HS-27A (cell line): ENCODE results near the gene RHOJ.
"Not testable (repeated sequence)": the region's sequence is repeated elsewhere in the genome, so short reads cannot be mapped to it uniquely, and the experiment has no call there.

Experiments
- DNase-seq: peaks from one replicate; pipeline ENCODE4 v3.0.0-alpha.2; 2012; ENCODE audit warnings: low read depth, missing footprints

RHOJ gene

DNA sequence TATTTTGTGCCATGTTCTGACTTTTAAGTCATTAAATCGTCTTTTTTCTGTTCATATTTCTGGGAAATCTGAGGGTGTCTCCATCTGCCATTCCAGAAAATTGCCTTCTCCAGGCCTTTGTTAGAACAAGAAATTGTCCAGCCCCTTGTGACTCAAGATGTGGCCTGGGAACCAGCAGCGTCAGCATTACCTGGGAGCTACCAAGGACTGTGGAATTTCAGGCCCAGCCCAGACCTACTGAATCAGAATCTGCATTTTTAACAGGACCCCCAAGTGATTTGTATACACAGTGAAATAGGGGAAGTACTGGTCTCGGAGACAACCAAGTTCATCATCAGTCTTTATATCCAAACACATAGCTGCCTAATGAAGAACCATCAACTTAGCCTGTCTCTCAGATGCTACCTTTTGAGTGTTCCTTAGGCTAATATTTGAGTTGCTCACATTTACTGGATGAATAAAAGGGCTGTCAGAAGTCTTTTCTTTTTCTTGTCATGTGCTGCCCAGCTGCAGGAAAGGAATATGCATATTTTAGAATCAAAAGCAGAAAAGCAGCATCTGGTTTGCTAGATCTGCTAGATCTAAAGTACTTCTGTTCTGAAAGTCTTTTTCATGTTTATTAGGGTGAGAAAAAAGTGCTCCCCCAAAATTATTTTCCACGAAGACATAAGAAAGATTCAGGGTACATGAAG is 93.3 kb downstream of the RHOJ start:
- DNase-seq: no peak

DNA sequence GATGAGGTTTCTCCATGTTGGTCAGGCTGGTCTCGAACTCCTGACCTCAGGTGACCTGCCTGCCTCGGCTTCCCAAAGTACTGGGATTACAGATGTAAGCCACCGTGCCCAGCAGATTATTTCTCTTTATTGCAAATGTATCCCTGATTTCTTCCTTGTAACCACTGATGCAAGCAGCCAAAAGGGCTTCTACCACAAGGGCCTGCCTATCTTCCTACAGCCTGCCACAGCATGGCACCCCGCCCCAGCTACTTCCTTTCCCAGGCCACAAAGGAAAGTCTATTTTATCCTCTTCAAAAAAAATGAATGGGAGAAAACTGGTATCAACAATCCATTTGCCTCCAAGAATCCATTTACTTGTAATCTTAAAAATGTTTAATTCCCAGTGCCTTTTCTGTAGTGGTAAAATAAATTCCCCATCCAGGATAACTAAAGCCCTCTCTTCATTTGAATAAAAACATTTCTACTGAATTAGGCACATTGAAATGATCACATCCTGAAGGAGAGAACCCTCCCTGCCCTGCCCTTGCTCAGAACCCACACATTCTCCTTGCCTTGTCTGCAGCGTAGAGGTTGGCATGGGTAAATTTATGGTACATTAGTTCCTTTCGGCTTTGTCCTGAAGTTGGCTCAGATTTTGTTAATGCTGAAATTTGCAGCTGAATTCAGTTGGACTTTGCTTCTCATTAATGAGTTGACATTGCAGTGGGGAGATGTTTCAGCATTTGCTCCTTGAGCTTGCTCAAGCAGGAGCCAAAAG is 95.3 kb downstream of the RHOJ start:
- no peak for DNase-seq

- no peak for DNase-seq
Observed at GRCh38 chr14:63300854-63301253, 96.6 kb downstream of the RHOJ start.

DNA sequence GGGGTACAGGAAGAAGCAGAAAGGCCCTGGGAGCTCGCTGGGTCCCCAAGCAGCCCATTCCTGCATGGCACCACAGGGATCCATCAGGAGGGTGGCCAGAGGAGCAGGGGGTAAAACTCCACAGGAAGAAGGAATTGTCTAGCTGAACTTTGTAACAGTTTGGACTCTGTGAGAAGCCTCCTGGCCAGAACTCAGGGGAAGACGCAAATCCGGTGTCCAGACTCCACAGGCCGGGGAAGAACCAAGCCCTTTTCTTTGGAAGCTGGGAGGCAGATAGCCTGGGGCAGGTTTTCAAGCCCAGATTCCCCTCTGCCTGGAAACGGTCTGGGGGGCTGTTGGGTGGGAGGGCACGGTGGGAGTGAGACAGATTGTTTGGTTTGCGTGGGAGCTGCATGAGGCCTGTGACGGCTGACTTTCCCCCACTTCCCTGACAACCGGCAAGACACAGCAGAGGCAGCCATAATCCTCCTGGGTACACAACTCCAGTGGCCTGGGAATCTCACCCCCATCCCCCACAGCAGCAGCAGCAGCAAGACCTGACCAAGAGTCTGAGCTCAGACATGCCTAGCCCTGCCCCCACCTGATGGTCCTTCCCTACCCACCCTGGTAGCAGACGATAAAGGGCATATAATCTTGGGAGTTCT is 97.8 kb downstream of the RHOJ start:
- DNase-seq: no peak

GRCh38 chr14:63304429-63304828 is 100.2 kb downstream of the RHOJ start:
- not testable (repeated sequence) for DNase-seq

DNA sequence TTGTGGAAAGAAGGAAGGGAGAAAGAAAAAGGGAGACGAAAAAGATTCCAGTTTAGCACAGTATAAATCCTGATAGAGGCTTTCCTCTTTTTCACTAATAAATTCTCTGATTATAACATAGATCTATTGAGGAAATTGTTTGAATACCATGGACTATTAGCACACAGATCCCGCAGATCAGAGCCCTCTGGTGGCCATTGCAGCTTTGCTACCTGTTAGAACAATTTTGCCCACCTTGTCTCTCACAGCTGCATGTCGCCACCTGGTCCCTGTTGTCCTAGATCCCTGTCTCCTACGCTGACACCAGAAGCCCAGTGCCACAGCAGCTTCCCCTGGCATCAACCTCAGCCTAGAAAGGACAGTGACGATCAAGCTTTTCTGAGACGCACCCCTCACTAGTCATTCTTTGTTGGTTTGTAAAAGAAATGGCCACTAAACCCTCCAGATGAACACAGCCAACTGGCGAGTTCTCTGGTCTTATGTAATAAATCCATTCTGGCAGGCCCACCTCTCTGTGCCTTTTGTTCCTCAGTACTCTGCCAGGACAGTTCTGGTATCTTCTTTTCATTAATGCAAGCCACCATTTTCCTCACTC is 104.6 kb downstream of the RHOJ start:
- DNase-seq: no peak

- DNase-seq: no peak
Observed at GRCh38 chr14:63318835-63319234, 114.6 kb downstream of the RHOJ start, which contains the start of gene GPHB5. Gene GPHB5 (minus strand): TSS chr14:63318935. CDS start chr14:63317849, 1,086 bp downstream.

DNA sequence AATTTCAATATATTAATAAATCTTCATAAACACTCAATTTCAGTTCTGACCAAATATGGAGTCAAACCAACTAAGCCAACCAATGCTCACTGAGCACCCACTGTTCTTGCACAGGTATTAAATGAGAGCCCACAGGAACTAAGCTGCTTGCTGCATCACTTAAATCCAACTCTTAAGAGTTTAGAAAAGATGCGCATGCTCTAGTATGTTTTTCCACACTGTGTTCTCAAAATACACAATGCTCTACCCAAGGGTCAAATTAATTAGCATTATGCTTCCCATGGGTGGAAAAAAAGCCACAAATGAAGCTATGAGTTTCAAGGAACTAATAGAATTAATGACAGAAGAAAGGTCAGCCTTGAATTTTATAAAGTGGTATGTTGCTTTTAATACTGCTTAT is 118.2 kb downstream of the RHOJ start:
- no peak for DNase-seq

- DNase-seq: no peak
Observed at GRCh38 chr14:63322897-63323573, 118.8 kb downstream of the RHOJ start.

- DNase-seq: no peak
Observed at GRCh38 chr14:63326840-63327239, 122.6 kb downstream of the RHOJ start.

DNA sequence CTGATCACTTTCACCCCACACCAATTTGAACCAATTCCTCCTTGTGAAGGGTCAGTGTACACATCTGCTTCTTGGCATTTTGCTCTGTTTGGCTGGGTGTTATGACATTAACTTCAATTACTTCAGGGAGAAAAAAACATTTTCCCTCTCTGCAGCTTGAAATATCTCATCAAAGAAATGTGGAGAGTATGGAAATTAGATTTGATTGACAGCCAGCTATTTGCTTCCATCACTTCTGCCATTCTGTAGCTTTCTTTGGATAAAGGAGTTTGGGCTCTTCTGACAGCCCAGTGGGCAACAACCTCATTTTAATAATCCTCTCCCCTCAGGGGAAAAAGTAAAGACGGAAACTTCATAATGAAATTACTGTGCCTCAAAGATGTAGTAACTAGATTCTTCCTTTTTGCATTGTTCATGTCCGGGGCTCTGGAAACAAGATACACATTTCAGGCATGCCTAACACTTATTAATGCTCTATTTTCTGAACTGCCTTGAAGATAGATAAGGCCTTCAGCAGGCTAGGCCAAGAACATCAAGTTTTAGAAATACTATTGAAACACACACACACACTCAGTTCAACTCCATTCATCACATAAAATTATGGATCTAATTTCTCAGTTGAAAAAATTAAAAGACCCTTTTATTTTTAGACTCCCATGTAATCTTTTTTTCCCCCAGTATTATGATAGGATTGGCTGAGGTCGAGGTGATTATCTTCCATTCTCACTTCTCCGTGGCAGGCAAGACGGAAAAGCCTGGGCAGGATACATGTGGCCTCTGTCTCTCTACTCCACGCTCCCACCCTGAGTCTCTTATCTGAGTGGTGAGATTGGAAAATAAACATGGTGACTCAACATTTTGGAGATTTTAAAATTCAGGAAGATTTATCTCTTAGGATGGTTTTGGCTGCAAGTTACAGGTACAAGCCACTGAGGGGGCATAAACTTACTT is 124.8 kb downstream of the RHOJ start:
- no peak for DNase-seq

DNA sequence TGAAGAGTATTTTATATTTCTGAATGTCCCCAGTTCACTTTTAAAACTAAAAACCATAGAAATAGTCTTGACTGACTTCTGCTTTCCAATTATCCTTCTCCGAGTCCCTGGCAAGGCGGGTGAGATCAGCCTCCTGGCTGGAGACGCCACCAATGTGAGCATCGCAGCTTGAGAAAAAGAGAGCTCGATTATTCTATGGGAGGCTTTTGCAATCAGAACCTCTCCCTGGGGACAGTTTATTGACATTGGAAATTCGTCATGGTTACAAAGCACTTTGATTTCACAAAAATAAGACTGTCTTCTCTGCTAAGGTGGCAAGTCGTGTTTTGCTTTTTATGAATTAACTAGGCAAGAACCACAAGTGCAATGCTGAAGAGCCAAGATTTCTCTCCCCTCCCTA is 138.1 kb downstream of the RHOJ start:
- DNase-seq: no peak
